KMS-11 (cell line): ENCODE measurements around the gene SP100.
"Not testable (repeated sequence)": the region's sequence is repeated elsewhere in the genome, so short reads cannot be mapped to it uniquely, and the experiment has no call there.

Experiments
- H2AFZ ChIP-seq: fragments of 200-600 bp; sonication (generic); 2 replicates; pipeline ENCODE4 v1.6.1; 2016; ENCODE audit warnings: antibody characterized with exemption, mixed run types, low read depth
- H3K27ac ChIP-seq: fragments of 200-600 bp; sonication (generic); 2 replicates; pipeline ENCODE4 v1.6.1; 2016; ENCODE audit warnings: mild to moderate bottlenecking, mixed run types
- H3K27me3 ChIP-seq: fragments of 200-600 bp; sonication (generic); 2 replicates; pipeline ENCODE4 v1.6.1; 2017; ENCODE audit warnings: mild to moderate bottlenecking, low read depth, mixed run types, moderate library complexity; ENCODE audit not compliant: insufficient read depth
- H3K36me3 ChIP-seq: fragments of 200-600 bp; sonication (generic); 2 replicates; pipeline ENCODE4 v1.6.1; 2017; ENCODE audit warnings: mild to moderate bottlenecking, mixed run types; ENCODE audit not compliant: insufficient read depth
- H3K4me1 ChIP-seq: fragments of 200-600 bp; sonication (generic); 2 replicates; pipeline ENCODE4 v1.6.1; 2016; ENCODE audit warnings: mild to moderate bottlenecking, low read depth, mixed run types; ENCODE audit not compliant: poor library complexity, severe bottlenecking
- H3K4me2 ChIP-seq: fragments of 200-600 bp; sonication (generic); 2 replicates; pipeline ENCODE4 v1.7.0; 2016; ENCODE audit warnings: mild to moderate bottlenecking, mixed run types
- H3K4me3 ChIP-seq: fragments of 200-600 bp; sonication (generic); IDR thresholded peaks from 2 replicates; pipeline ENCODE4 v1.6.1; 2017; ENCODE audit warnings: low read depth, low read length, mixed read lengths; ENCODE audit not compliant: insufficient read depth
- H3K79me2 ChIP-seq: fragments of 200-600 bp; sonication (generic); 2 replicates; pipeline ENCODE4 v1.6.1; 2016; ENCODE audit warnings: low read depth, mixed run types; ENCODE audit not compliant: insufficient read depth
- H3K9ac ChIP-seq: fragments of 200-600 bp; sonication (generic); 2 replicates; pipeline ENCODE4 v1.6.1; 2016; ENCODE audit warnings: mild to moderate bottlenecking, mixed run types
- H4K20me1 ChIP-seq: fragments of 200-600 bp; sonication (generic); 2 replicates; pipeline ENCODE4 v1.6.1; 2016; ENCODE audit warnings: mild to moderate bottlenecking, mixed run types; ENCODE audit not compliant: insufficient read depth
- TF ChIP-seq, protein P1 (sequence below): fragments of 200-600 bp; sonication (generic); conservative IDR thresholded peaks from 2 replicates; pipeline ENCODE4 v1.6.1; 2017; ENCODE audit warnings: low read depth, mild to moderate bottlenecking, antibody characterized with exemption, low read length, moderate library complexity, mixed read lengths

The SP100 gene

GRCh38 chr2:230394301-230394700, 21.7 kb upstream of the SP100 start:
- TF ChIP-seq, protein P1, sequence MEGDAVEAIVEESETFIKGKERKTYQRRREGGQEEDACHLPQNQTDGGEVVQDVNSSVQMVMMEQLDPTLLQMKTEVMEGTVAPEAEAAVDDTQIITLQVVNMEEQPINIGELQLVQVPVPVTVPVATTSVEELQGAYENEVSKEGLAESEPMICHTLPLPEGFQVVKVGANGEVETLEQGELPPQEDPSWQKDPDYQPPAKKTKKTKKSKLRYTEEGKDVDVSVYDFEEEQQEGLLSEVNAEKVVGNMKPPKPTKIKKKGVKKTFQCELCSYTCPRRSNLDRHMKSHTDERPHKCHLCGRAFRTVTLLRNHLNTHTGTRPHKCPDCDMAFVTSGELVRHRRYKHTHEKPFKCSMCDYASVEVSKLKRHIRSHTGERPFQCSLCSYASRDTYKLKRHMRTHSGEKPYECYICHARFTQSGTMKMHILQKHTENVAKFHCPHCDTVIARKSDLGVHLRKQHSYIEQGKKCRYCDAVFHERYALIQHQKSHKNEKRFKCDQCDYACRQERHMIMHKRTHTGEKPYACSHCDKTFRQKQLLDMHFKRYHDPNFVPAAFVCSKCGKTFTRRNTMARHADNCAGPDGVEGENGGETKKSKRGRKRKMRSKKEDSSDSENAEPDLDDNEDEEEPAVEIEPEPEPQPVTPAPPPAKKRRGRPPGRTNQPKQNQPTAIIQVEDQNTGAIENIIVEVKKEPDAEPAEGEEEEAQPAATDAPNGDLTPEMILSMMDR: no peak
- no peaks in the 10 kb centered on the region for H4K20me1 ChIP-seq
- no peak overlapping the region for H3K4me3 ChIP-seq
- H3K27me3 ChIP-seq: no peaks in the 10 kb centered on the region
- no peaks in the 10 kb centered on the region for H3K4me1 ChIP-seq
- no peak overlapping the region for H3K27ac ChIP-seq
- H3K36me3 ChIP-seq: no peaks in the 10 kb centered on the region
- no peak overlapping the region for H2AFZ ChIP-seq
- H3K79me2 ChIP-seq: no peaks in the 10 kb centered on the region
- no peak overlapping the region for H3K9ac ChIP-seq
- no peak overlapping the region for H3K4me2 ChIP-seq

DNA sequence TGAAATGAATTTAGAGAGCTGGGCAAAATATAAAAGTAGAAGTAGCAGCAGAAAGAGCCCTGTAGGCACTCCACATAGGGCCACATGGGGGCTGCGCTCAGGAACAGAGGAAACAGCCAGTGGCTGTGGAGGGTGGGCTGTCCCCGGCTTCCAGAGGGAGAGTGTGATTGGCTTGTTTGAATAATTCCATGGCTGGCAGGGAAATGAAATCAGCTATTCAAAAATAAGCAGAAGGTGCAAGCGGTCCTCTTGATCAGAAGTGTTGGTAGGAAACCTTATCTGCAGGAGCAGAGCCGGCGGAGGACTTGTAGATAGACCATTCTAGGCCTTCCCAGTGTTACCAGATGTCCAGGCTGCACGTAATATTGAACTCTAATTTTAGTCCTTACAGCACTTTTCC, 17.3 kb upstream of the SP100 start:
- H3K4me3 ChIP-seq, H3K27me3 ChIP-seq, H3K9ac ChIP-seq, H3K36me3 ChIP-seq, H3K79me2 ChIP-seq, H3K4me2 ChIP-seq, H4K20me1 ChIP-seq, H2AFZ ChIP-seq, H3K4me1 ChIP-seq, H3K27ac ChIP-seq: not testable (repeated sequence)

GRCh38 chr2:230400041-230400440, 16.0 kb upstream of the SP100 start:
- H3K27ac ChIP-seq: no peak overlapping the region
- no peak overlapping the region for H3K4me3 ChIP-seq
- no peaks in the 10 kb centered on the region for H3K27me3 ChIP-seq
- H3K4me2 ChIP-seq: no peak overlapping the region
- H3K36me3 ChIP-seq: no peaks in the 10 kb centered on the region
- no peaks in the 10 kb centered on the region for H3K79me2 ChIP-seq
- H3K4me1 ChIP-seq: no peaks in the 10 kb centered on the region
- no peak overlapping the region for H3K9ac ChIP-seq
- no peak overlapping the region for H2AFZ ChIP-seq
- TF ChIP-seq, protein P1: no peak
- H4K20me1 ChIP-seq: no peaks in the 10 kb centered on the region

- H4K20me1 ChIP-seq: no peaks in the 10 kb centered on the region
- no peaks in the 10 kb centered on the region for H3K4me1 ChIP-seq
- no peaks in the 10 kb centered on the region for H3K36me3 ChIP-seq
- H3K79me2 ChIP-seq: no peaks in the 10 kb centered on the region
- TF ChIP-seq, protein P1: no peak
- no peak overlapping the region for H3K9ac ChIP-seq
- no peak overlapping the region for H3K4me2 ChIP-seq
- no peaks in the 10 kb centered on the region for H3K27me3 ChIP-seq
- no peak overlapping the region for H2AFZ ChIP-seq
- H3K4me3 ChIP-seq: no peak overlapping the region
- no peak overlapping the region for H3K27ac ChIP-seq
Measured at GRCh38 chr2:230400454-230400853, 15.5 kb upstream of the SP100 start.

GRCh38 chr2:230401026-230401425, 15.0 kb upstream of the SP100 start:
- not testable (repeated sequence) for H3K4me3 ChIP-seq, H3K36me3 ChIP-seq, H3K4me2 ChIP-seq, H3K27ac ChIP-seq, H3K79me2 ChIP-seq, H3K4me1 ChIP-seq, H3K27me3 ChIP-seq, H3K9ac ChIP-seq, H2AFZ ChIP-seq, H4K20me1 ChIP-seq
